CD4-positive, alpha-beta T cell (primary cell): ENCODE measurements around the gene ATP1B2. TPM values are rescaled to one million over a fixed set of nuclear protein-coding genes. Genes with fewer than 3 reads are reported as not detected.
"Not testable (repeated sequence)": the region's sequence is repeated elsewhere in the genome, so short reads cannot be mapped to it uniquely, and the experiment has no call there.

Experiments used
- ATAC-seq: fragments of 200-7000 bp; cut with Tn5 transposase; one replicate; pipeline ENCODE4 v1.10.0; 2022; ENCODE audit warnings: mild to moderate bottlenecking; ENCODE audit not compliant: poor library complexity
- CTCF ChIA-PET: fragments of 350-600 bp; sonication (Branson Sonifier 250); formaldehyde crosslinking; loops from one replicate; lab custom pipeline; 2021; ENCODE audit warnings: antibody characterized with exemption, inconsistent platforms; lab: Charles Lee
- POLR2A ChIA-PET: fragments of 350-600 bp; sonication (Branson Sonifier 250); formaldehyde crosslinking; loops from one replicate; lab custom pipeline; 2021; ENCODE audit warnings: antibody characterized with exemption, inconsistent platforms; lab: Charles Lee
- DNase-seq, 14 experiments: peaks; one replicate each; pipeline ENCODE4 v3.0.0-alpha.2; 2013 to 2020; ENCODE audit warnings: mixed read lengths in 2 of 14
- H3K27ac ChIP-seq, 2 donors: one replicate each; pipeline versions ENCODE4 v1.5.1 to v1.7.0; 2013; ENCODE audit warnings: low read length in 2 of 2, low read depth in 1 of 2, mild to moderate bottlenecking in 1 of 2
- H3K27me3 ChIP-seq, 2 experiments: 1 replicate in 1 of 2; 2 replicates in 1 of 2; pipeline versions ENCODE4 v1.6.1 to v1.7.0; 2013; ENCODE audit warnings: low read length in 2 of 2, control low read depth in 1 of 2, mild to moderate bottlenecking in 1 of 2, moderate library complexity in 1 of 2; ENCODE audit not compliant: insufficient read depth in 2 of 2, control insufficient read depth in 1 of 2
- H3K36me3 ChIP-seq: one replicate; pipeline ENCODE4 v1.6.1; 2013; ENCODE audit warnings: low read length, control low read depth; ENCODE audit not compliant: insufficient read depth
- H3K4me1 ChIP-seq: one replicate; pipeline ENCODE4 v1.6.1; 2013; ENCODE audit warnings: low read length, control low read depth; ENCODE audit not compliant: insufficient read depth
- H3K4me3 ChIP-seq: one replicate; pipeline ENCODE4 v1.5.1; 2013; ENCODE audit warnings: mild to moderate bottlenecking, low read length, moderate library complexity
- H3K9me3 ChIP-seq, 2 experiments: 1 replicate in 1 of 2; 2 replicates in 1 of 2; pipeline versions ENCODE4 v1.6.1 to v1.7.0; 2013; ENCODE audit warnings: low read length in 2 of 2, mild to moderate bottlenecking in 2 of 2, control low read depth in 1 of 2, moderate library complexity in 1 of 2; ENCODE audit not compliant: control insufficient read depth in 1 of 2, insufficient read depth in 1 of 2
- H3K27ac Mint-ChIP-seq: one replicate; pipeline ENCODE4 v1.8.0; 2020; ENCODE audit warnings: mixed read lengths
- H3K27me3 Mint-ChIP-seq: one replicate; pipeline ENCODE4 v1.8.0; 2021; ENCODE audit warnings: mixed read lengths
- H3K36me3 Mint-ChIP-seq: one replicate; pipeline ENCODE4 v1.8.0; 2021; ENCODE audit warnings: low read depth, mixed read lengths
- H3K4me1 Mint-ChIP-seq: one replicate; pipeline ENCODE4 v1.8.0; 2021; ENCODE audit warnings: low read depth, mixed read lengths
- H3K4me3 Mint-ChIP-seq: one replicate; pipeline ENCODE4 v1.8.0; 2020; ENCODE audit warnings: mild to moderate bottlenecking, mixed read lengths
- H3K9me3 Mint-ChIP-seq: one replicate; pipeline ENCODE4 v1.8.0; 2020; ENCODE audit warnings: mixed read lengths
- intact Hi-C, 2 experiments: fragments of 100-400 bp; cut with DNase I in 1 of 2; cut with micrococcal nuclease in 1 of 2; formaldehyde crosslinking; loops; one replicate each; pipeline versions ENCODE4 v1.15.1 to v1.9.0; 2023 to 2025; cut with DNase I, micrococcal nuclease
- total RNA-seq, 174 experiments: library from RNA in 2 of 174; stranded (reverse) in 2 of 174; gene quantifications; one replicate each; pipeline ENCODE4 v1.2.3 and lab custom pipeline; 2021 to 2026
- TF ChIP-seq, protein P1 (sequence below): fragments of 200-600 bp; IDR thresholded peaks from one replicate; pipeline ENCODE4 v1.8.0; 2022; ENCODE audit warnings: antibody characterized with exemption, mild to moderate bottlenecking

The ATP1B2 gene
- total RNA-seq, 2 experiments from 2014 or later: 0.17 to 0.69 TPM

DNA sequence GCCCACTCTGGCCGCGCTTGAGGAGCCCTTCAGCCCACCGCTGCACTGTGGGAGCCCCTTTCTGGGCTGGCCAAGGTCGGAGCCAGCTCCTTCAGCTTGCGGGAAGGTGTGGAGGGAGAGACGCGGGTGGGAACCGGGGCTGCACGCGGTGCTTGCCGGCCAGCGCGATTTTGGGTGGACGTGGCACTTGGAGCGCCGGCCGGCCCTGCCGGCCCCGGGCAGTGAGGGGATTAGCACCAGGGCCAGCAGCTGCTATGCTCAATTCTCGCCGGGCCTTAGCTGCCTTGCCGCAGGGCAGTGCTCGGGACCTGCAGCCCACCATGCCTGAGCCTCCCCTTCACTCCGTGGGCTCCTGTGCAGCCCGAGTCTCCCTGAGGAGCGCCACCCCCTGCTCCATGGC is 9.9 kb upstream of the ATP1B2 start:
- Mint-ChIP-seq H3K4me3 (no peak overlapping the region), H3K9me3 (no peaks in the 10 kb centered on the region), H3K27ac (no peak overlapping the region), H3K4me1 (peaks cover 17% of the 10 kb centered on the region), H3K36me3 (no peaks in the 10 kb centered on the region), H3K27me3 (peaks cover 5% of the 10 kb centered on the region)
- no peaks in the 10 kb centered on the region for H3K9me3 ChIP-seq
- DNase-seq (no peak), ATAC-seq (no peak)
- H3K36me3 ChIP-seq: no peaks in the 10 kb centered on the region
- H3K4me1 ChIP-seq: peaks cover 7% of the 10 kb centered on the region
- TF ChIP-seq, protein P1, sequence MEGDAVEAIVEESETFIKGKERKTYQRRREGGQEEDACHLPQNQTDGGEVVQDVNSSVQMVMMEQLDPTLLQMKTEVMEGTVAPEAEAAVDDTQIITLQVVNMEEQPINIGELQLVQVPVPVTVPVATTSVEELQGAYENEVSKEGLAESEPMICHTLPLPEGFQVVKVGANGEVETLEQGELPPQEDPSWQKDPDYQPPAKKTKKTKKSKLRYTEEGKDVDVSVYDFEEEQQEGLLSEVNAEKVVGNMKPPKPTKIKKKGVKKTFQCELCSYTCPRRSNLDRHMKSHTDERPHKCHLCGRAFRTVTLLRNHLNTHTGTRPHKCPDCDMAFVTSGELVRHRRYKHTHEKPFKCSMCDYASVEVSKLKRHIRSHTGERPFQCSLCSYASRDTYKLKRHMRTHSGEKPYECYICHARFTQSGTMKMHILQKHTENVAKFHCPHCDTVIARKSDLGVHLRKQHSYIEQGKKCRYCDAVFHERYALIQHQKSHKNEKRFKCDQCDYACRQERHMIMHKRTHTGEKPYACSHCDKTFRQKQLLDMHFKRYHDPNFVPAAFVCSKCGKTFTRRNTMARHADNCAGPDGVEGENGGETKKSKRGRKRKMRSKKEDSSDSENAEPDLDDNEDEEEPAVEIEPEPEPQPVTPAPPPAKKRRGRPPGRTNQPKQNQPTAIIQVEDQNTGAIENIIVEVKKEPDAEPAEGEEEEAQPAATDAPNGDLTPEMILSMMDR: no peak
- intact Hi-C loops: no loop called here
- ChIA-PET CTCF (no interaction called here), POLR2A (interaction anchor here (1.6 to 3.6 kb wide), 3 partner anchors 10 to 46 kb away, joined by 4 to 48 read pairs (median 15); partner anchors contain the start of genes ATP1B2, TP53 and WRAP53)
- no peak overlapping the region for H3K27ac ChIP-seq
- H3K27me3 ChIP-seq: peaks cover 0 to 4% of the 10 kb centered on the region in 2 experiments
- H3K4me3 ChIP-seq: no peak overlapping the region

DNA sequence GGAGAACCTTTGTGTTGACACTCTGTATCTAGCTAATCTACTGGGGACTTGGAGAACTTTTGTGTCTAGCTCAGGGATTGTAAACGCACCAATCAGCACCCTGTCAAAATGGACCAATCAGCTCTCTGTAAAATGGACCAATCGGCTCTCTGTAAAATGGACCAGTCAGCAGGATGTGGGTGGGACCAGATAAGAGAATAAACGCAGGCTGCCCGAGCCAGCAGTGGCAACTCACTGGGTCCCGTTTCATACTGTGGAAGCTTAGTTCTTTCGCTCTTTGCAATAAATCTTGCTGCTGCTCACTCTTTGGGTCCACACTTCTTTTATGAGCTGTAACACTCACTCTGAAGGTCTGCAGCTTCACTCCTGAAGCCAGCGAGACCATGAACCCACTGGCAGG is 9.1 kb upstream of the ATP1B2 start:
- DNase-seq: peak in 2 of 14 experiments; percentile 4 to 26

DNA sequence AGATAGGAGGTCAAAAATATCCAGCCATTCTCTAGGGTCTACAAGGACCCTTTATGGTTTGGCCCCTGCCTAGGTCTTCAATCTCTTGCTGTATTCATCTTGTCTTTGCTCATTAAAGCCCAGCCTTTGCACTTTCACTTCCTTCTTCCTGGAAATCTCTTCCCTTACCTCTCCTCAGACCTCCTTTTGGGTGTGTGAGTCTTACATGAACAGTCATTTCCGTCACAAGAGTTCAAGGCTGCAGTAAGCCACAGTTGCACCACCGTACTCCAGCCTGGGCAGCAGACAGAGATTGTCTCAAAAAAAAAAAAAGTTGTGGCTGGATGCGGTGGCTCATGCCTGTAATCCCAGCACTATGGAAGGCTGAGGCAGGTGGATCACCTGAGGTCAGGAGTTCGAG is 6.0 kb upstream of the ATP1B2 start:
- H3K4me1 Mint-ChIP-seq: peaks cover 18% of the 10 kb centered on the region

More for the DNA sequence above, 9.1 kb upstream of the ATP1B2 start:
- Mint-ChIP-seq H3K27ac (peak overlapping the region; percentile 58), H3K4me1 (peaks cover 17% of the 10 kb centered on the region), H3K27me3 (peaks cover 14% of the 10 kb centered on the region), H3K4me3 (peak overlapping the region; percentile 70)
- H3K4me3 ChIP-seq, H3K4me1 ChIP-seq, H3K27ac ChIP-seq, H3K27me3 ChIP-seq, intact Hi-C loops, CTCF ChIA-PET, H3K9me3 Mint-ChIP-seq, H3K36me3 ChIP-seq, H3K9me3 ChIP-seq, ATAC-seq, H3K36me3 Mint-ChIP-seq: not testable (repeated sequence)
- POLR2A ChIA-PET: interaction anchor here (1.1 to 3.6 kb wide), 5 partner anchors 9 to 58 kb away, joined by 4 to 48 read pairs (median 9); partner anchors contain the start of genes ATP1B2, FXR2, MPDU1 and TP53

More for the DNA sequence above, 6.0 kb upstream of the ATP1B2 start:
- ATAC-seq (no peak), DNase-seq (peak in 2 of 14 experiments; percentile 46 to 60)
- no peak overlapping the region for H3K4me3 ChIP-seq
- Mint-ChIP-seq H3K27ac (no peak overlapping the region), H3K9me3 (no peaks in the 10 kb centered on the region), H3K36me3 (no peaks in the 10 kb centered on the region), H3K27me3 (peaks cover 29% of the 10 kb centered on the region), H3K4me3 (no peak overlapping the region)
- no peaks in the 10 kb centered on the region for H3K9me3 ChIP-seq
- ChIA-PET CTCF (no interaction called here), POLR2A (no interaction called here)
- no peak overlapping the region for H3K27ac ChIP-seq
- TF ChIP-seq, protein P1: no peak
- peaks cover 9 to 12% of the 10 kb centered on the region in 2 experiments for H3K27me3 ChIP-seq
- peaks cover 8% of the 10 kb centered on the region for H3K4me1 ChIP-seq
- H3K36me3 ChIP-seq: no peaks in the 10 kb centered on the region
- intact Hi-C loops: no loop called here
